ENCODE results near the gene RPTOR.

GRCh38 chr17:80996422-80997305 is 452.0 kb downstream of the RPTOR start:
- TF ChIP-seq CTCF (IDR thresholded peaks at IDR 0.05; ENCODE audit: borderline replicate concordance, extremely low read depth, low read length, poor library complexity, severe bottlenecking) (no peak), EZH2 (IDR thresholded peaks at IDR 0.05; ENCODE audit: borderline replicate concordance, low read depth, low read length, severe bottlenecking) (no peak)
